ENCODE measurements around the gene CTIF. TPM values are rescaled to one million over a fixed set of nuclear protein-coding genes. Genes with fewer than 3 reads are reported as not detected.

The CTIF gene
- total and polyA plus RNA-seq, 4 donors, result 12.2 to 45.7 (median 32.6) TPM

DNA sequence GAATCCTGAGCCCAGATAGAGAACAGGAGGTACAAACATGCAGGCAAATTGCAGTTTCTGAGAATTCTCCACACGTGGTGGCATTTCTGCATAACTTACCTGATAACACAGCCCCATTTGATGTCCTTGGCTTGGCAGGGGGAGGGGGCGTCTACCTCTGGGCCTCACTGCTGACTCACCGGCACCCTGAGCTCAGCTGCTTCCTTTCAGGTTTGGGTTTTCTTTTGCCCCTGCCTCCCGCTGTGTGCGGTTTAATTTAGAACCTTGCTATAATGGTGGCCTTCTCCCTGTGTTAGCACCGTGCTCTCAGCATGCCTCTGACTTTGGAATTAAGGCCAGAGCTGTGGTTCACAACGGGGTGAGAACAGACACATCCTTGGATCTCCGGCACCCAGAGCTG lies 4.4 kb downstream of the CTIF start:
- Histone ChIP-seq H3K27ac (ENCODE audit: low read depth in 1 of 2, low read length in 1 of 2) (no peak overlapping the region), H3K27me3 (ENCODE audit: control insufficient read depth in 3 of 3, insufficient read depth in 3 of 3, low read length in 2 of 3) (no peaks in the 10 kb centered on the region), H3K4me3 (no peak overlapping the region), H3K36me3 (ENCODE audit: control insufficient read depth in 4 of 4, insufficient read depth in 4 of 4, low read length in 4 of 4) (no peaks in the 10 kb centered on the region), H3K4me1 (ENCODE audit: control insufficient read depth in 5 of 5, insufficient read depth in 5 of 5, low read length in 5 of 5) (peaks cover 21 to 55% (median 35%) of the 10 kb centered on the region in 5 donors), H3K9me3 (ENCODE audit: control insufficient read depth in 4 of 4, insufficient read depth in 3 of 4, low read length in 3 of 4) (no peaks in the 10 kb centered on the region), H3K9ac (ENCODE audit: insufficient read depth in 1 of 2, low read length in 2 of 2) (no peak overlapping the region)
- no peak for TF ChIP-seq CTCF (IDR thresholded peaks at IDR 0.05; ENCODE audit: control extremely low read depth, extremely low read depth)
- no peak for DNase-seq
- no peak for ATAC-seq (ENCODE audit: insufficient read depth, low FRiP score)
- 71 to 79% methylated on average over 8 of the region's 8 CpGs for WGBS, 2 donors

- Histone ChIP-seq H3K9me3 (ENCODE audit: control insufficient read depth in 4 of 4, insufficient read depth in 3 of 4, low read length in 3 of 4) (no peaks in the 10 kb centered on the region), H3K27me3 (ENCODE audit: control insufficient read depth in 3 of 3, insufficient read depth in 3 of 3, low read length in 2 of 3) (no peaks in the 10 kb centered on the region), H3K4me1 (ENCODE audit: control insufficient read depth in 5 of 5, insufficient read depth in 5 of 5, low read length in 5 of 5) (peaks cover 23 to 57% (median 35%) of the 10 kb centered on the region in 5 donors), H3K4me3 (no peak overlapping the region), H3K27ac (ENCODE audit: low read depth in 1 of 2, low read length in 1 of 2) (no peak overlapping the region), H3K36me3 (ENCODE audit: control insufficient read depth in 4 of 4, insufficient read depth in 4 of 4, low read length in 4 of 4) (no peaks in the 10 kb centered on the region), H3K9ac (ENCODE audit: insufficient read depth in 1 of 2, low read length in 2 of 2) (no peak overlapping the region)
- WGBS, 2 donors, result 96 to 99% methylated on average over 3 of the region's 3 CpGs
- no peak for TF ChIP-seq CTCF (IDR thresholded peaks at IDR 0.05; ENCODE audit: control extremely low read depth, extremely low read depth)
- DNase-seq, result no peak
- ATAC-seq (ENCODE audit: insufficient read depth, low FRiP score), result no peak
These were observed 5.3 kb downstream of the CTIF start for GRCh38 chr18:48544116-48544515.

DNA sequence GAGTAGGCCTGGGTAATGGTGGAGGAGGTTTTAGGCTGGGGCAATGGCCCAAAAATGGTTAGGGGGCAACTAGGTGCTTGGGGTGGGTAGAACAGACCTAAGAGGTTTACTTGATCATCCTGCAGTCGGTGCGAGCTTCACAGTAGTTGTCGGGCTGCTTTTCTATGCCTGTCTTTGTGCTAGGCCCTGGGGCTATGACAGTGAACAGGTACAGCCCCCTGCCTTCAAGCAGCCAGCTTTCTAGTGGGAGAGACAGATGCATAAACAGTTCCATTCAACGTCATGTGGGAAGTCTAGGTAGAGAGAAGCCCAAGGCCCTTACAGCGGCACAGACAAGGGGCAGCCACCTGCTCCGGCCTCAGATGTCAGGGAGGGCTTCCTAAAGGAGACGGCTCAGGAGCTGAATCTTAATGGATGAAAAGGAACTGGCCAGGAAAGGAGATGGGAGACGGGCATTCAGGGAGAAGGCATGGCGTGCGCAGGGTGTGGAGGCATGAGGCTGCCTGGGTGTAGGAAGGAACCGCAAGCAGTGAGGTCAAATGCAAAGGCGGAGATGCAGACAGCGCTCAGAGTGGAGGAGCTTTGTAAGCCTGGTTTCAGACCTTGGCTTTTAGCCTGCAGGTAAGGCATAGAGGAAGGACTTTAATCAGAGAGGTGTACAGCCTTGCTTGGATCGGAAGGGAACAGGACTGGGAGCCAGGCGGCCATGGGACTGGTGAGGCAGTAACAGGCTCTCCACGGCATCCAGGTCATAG lies 6.0 kb downstream of the CTIF start:
- Histone ChIP-seq H3K27me3 (ENCODE audit: control insufficient read depth in 3 of 3, insufficient read depth in 3 of 3, low read length in 2 of 3) (no peaks in the 10 kb centered on the region), H3K4me3 (no peak overlapping the region), H3K27ac (ENCODE audit: low read depth in 1 of 2, low read length in 1 of 2) (peak overlapping the region in 1 of 2 donors; percentile 54), H3K9me3 (ENCODE audit: control insufficient read depth in 4 of 4, insufficient read depth in 3 of 4, low read length in 3 of 4) (no peaks in the 10 kb centered on the region), H3K36me3 (ENCODE audit: control insufficient read depth in 4 of 4, insufficient read depth in 4 of 4, low read length in 4 of 4) (no peaks in the 10 kb centered on the region), H3K9ac (ENCODE audit: insufficient read depth in 1 of 2, low read length in 2 of 2) (no peak overlapping the region), H3K4me1 (ENCODE audit: control insufficient read depth in 5 of 5, insufficient read depth in 5 of 5, low read length in 5 of 5) (peaks cover 23 to 57% (median 35%) of the 10 kb centered on the region in 5 donors)
- ATAC-seq (ENCODE audit: insufficient read depth, low FRiP score) (no peak), DNase-seq (no peak)
- 95 to 98% methylated on average over 16 of the region's 16 CpGs for WGBS, 2 donors
- TF ChIP-seq CTCF (IDR thresholded peaks at IDR 0.05; ENCODE audit: control extremely low read depth, extremely low read depth), result no peak
